Stimulated activated CD4-positive, alpha-beta T cell treated with anti-CD3 and anti-CD28 coated beads, Interleukin-12 subunit alpha, Interleukin-12 subunit beta, amount 100 ng/mL, for 48 hours (primary cell): ENCODE data around the gene CBLC.
"Not testable (repeated sequence)": the region's sequence is repeated elsewhere in the genome, so short reads cannot be mapped to it uniquely, and the experiment has no call there.

Experiments
- DNase-seq, 3 donors: peaks; one replicate each; pipeline ENCODE4 v3.0.0-alpha.2; 2020; ENCODE audit warnings: low read depth in 2 of 3, low spot score in 1 of 3

The CBLC gene

DNA sequence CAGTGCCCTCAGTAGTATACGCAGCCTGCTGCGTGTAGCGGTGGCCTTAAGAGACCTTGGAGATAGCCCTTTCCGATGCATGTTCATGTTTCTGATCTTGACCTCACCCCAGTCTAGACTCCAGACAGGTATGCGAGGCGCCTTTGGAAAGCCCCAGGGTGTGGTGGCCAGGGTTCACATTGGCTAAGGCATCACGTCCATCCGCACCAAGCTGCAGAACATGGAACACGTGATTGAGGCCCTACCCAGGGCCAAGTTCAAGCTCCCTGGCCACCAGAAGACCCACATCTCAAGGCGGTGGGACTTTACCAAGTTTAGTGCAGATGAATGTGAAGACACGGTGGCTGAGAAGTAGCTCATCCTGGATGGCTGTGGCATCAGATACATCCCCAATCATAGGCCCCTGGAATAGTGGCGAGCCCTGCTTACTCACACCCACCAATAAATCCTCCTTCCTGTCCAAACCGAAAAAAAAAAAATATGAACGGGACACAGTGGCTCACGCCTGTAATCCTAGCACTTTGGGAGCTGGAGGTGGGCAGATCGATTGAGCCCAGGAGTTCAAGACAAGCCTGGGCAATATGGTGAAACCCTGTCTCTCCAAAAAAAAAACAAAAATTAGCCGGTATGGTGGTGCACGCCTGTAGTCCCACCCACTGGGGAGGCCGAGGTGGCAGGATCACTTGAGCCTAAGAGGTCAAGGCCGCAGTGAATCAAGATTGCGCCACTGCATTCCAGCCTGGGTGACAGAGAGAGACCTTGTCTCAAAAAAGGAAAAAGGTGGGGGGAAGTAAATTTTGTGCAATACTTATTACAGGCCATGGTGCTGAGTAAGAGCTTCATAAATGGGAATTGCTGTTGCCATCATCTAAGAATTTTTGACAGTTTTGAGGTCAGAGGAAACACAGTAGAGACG is 12.4 kb upstream of the CBLC start:
- no peak for DNase-seq

DNA sequence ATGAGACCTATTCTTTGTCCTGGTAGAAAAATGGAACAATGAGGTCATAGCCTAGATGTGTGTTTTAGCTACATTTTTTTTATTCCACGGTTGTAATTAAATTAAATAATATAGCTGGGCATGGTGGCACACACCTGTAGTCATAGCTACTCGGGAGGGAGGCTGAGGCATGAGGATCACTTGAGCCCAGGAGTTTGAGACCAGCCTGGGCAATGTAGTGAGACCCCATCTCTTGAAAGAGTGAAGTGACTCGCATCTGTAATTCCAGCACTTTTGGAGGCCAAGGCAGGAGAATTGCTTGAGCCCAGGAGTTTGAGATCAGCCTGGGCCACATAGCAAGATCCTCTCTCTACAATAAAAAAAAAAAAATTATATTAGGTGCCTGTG is 11.7 kb upstream of the CBLC start:
- no peak for DNase-seq

- no peak for DNase-seq
Observed at GRCh38 chr19:44767295-44768180, 10.2 kb upstream of the CBLC start.

DNA sequence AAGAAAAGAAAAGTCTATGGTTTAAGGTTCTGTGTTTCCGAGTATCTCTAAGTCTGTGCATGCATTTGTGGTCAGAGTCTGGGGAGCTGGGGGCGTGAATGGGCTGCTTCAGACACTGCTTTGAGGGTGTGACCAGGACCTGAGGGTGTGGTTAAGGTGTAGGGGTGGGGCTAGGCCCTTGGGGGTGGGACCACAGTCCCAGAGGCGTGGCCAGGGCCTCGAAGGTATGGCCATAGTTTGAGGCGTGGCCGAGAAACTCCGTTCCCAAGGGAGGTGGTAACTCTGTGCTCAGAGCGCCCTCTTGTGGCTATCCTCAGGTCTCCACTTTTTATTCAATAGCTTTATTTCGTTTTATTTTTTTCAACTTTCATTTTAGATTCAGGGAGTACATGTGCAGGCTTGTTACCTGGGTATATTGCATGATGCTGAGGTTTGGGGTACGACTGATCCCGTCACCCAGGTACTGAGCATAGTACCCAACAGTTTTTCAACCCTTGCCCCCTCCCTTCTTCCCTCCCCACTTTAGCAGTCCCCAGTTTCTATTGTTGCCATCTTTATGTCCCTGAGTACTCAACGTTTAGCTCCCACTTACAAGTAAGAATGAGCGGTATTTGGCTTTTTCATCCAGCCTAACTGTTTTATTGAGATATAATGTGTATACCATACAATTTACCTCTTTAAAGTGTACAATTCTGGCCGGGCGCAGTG is 7.0 kb upstream of the CBLC start:
- DNase-seq: peak; percentile 94 to 100 (median 99)

- DNase-seq: not testable (repeated sequence)
Observed at GRCh38 chr19:44772144-44772543, 5.5 kb upstream of the CBLC start.

DNA sequence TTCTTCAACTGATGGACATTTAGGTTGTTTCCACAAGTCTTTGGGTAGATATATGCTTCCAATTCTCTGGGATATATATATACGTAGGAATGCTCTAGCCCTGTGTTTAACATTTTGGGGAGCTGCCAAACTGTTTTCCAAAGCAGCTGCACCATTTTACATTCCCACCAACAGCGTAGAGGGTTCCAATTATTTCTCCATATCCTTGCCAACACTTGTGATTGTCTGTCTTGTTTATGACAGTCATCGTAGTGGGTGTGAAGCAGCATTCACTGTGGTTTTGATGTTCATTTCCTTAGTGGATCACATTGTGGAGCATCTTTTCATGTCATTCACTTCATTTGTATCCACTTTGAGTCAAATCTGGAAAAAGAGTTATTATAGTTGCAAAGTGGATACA is 4.7 kb upstream of the CBLC start:
- DNase-seq: no peak

DNA sequence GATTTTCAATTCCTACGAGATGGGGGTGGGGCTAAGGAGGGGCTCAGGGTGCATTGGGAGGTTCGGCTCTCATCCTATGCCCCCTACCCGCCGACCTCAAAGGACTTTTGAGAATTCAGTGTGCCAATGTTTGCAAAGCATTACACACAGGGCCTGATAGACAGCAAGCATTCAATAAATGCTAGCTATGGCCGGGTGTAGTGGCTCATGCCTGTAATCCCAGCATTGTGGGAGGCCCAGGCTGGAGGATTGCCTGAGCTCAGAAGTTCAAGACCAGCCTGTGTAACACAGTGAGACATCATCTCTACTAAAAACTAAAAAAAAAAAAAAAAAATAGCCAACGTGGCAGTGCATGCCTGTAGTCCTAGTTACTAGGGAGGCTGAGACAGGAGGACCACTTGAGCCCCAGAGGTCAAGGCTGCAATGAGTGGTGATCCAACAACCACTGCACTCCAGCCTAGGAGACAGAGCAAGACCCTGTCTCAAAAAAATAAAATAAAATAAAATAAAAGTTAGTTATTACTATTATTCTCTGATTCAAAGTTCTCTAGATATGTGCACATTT is 1.9 kb upstream of the CBLC start:
- no peak for DNase-seq

- DNase-seq: no peak
Observed at GRCh38 chr19:44776402-44777096, 1.1 kb upstream of the CBLC start.

- DNase-seq: no peak
Observed at GRCh38 chr19:44779150-44779549, 1.5 kb downstream of the CBLC start.

- DNase-seq: not testable (repeated sequence)
Observed at GRCh38 chr19:44781694-44782093, 4.0 kb downstream of the CBLC start.

DNA sequence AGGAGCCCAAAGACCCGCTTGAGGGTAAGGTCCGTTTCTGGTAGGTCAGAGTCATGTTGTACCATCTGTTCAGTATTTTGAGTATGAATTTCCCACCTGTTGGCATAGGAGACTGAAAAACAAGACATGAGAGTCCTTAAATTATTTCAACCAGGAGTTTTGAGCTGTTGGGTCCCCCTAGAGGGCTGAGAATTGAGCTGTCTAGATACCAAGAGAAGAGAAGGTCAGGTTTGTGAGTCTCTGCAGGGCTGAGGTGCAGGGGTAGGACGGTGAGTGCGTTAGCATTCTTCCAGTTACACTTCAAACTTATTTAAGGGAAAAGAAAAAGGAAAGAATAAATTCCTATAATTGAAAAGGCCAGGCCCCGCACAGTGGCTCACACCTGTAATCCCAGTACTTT is 5.0 kb downstream of the CBLC start:
- no peak for DNase-seq

GRCh38 chr19:44783545-44783944 is 5.9 kb downstream of the CBLC start:
- DNase-seq: no peak

- DNase-seq: no peak
Observed at GRCh38 chr19:44785271-44785670, 7.6 kb downstream of the CBLC start.

GRCh38 chr19:44785993-44786392 is 8.3 kb downstream of the CBLC start:
- no peak for DNase-seq

GRCh38 chr19:44788971-44789370 is 11.3 kb downstream of the CBLC start:
- no peak for DNase-seq

- DNase-seq: no peak
Observed at GRCh38 chr19:44789943-44790483, 12.3 kb downstream of the CBLC start.

GRCh38 chr19:44792281-44792680 is 14.6 kb downstream of the CBLC start:
- no peak for DNase-seq

DNA sequence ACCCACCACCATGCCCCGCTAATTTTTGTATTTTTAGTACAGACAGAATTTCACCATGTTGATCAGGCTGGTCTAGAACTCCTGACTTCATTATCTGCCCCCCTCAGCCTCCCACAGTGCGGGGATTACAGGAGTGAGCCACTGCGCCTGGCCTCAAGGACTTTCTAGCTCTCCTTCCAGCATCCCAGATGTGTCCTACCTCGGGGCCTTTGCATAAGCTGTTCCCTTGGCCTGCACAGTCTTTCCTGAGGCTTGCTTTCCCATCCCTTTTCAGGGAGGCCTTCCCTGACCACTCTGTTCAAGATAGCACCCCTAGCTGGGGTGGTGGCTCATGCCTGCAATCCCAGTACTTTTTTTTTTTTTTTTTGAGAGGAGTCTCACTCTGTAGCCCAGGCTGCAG is 16.9 kb downstream of the CBLC start:
- DNase-seq: no peak

GRCh38 chr19:44795398-44795987 is 17.8 kb downstream of the CBLC start:
- no peak for DNase-seq

GRCh38 chr19:44796701-44797115 is 19.0 kb downstream of the CBLC start:
- no peak for DNase-seq
